HepG2 (cell line): ENCODE data around the gene PUM1. TPM values are rescaled to one million over a fixed set of nuclear protein-coding genes. Genes with fewer than 3 reads are reported as not detected.

Experiments
- ATAC-seq: fragments of 200-7000 bp; cut with Tn5 transposase; 3 replicates; pipeline ENCODE4 v1.9.1; 2020; ENCODE audit warnings: mild to moderate bottlenecking, moderate library complexity
- BruUV-seq: library from RNA; stranded (reverse); fragments of 400-500 nt; replicated peaks from 2 replicates; lab custom pipeline; 2021; lab: Mats Ljungman, UMichigan
- CTCF ChIA-PET: fragments of 300-600 bp; formaldehyde crosslinking; extraction: SDS; loops from one replicate; lab custom pipeline; 2021; ENCODE audit warnings: low total read pairs, inconsistent platforms, low intra/inter-chr PET ratio; lab: Yijun Ruan, JAX
- POLR2A ChIA-PET: fragments of 350-600 bp; sonication (Branson Sonifier 250); formaldehyde crosslinking; loops from one replicate; lab custom pipeline; 2020; ENCODE audit warnings: antibody characterized with exemption, inconsistent platforms; lab: Yijun Ruan, JAX
- DNase-seq: peaks from one replicate; pipeline ENCODE4 v3.0.0-alpha.2; 2015; ENCODE audit warnings: low spot score
- FAIRE-seq: peaks from 3 replicates; lab custom pipeline; 2011; peaks lifted over from hg19 to GRCh38; lab: Jason Lieb, UNC
- H2AFZ ChIP-seq: one replicate; pipeline ENCODE4 v1.6.1; 2011; ENCODE audit warnings: low read length, inconsistent platforms
- H3K27ac ChIP-seq: fragments of 300-600 bp; 3 replicates; pipeline ENCODE4 v1.8.0; 2011; ENCODE audit warnings: mixed run types, mild to moderate bottlenecking, mixed read lengths, low read length, inconsistent platforms; ENCODE audit not compliant: insufficient read depth; ENCODE audit errors: extremely low read length
- H3K27me3 ChIP-seq, 2 experiments: fragments of 200-600 bp in 1 of 2; 2 replicates in 1 of 2; 3 replicates in 1 of 2; pipeline versions ENCODE4 v1.6.0 to v1.8.0; 2011; ENCODE audit warnings: low read length in 2 of 2, mild to moderate bottlenecking in 2 of 2, moderate library complexity in 2 of 2, inconsistent platforms in 1 of 2; ENCODE audit not compliant: insufficient read depth in 2 of 2, control insufficient read depth in 1 of 2
- H3K36me3 ChIP-seq, 2 experiments: fragments of 200-600 bp in 1 of 2; replicated peaks in 1 of 2; 2 replicates in 1 of 2; 3 replicates in 1 of 2; pipeline versions ENCODE4 v1.5.1 to v1.8.0; 2011; ENCODE audit warnings: low read length in 2 of 2, inconsistent platforms in 1 of 2; ENCODE audit not compliant: insufficient read depth in 2 of 2, control insufficient read depth in 1 of 2
- H3K4me1 ChIP-seq: 2 replicates; pipeline ENCODE4 v1.5.1; 2012; ENCODE audit warnings: low read length, inconsistent platforms; ENCODE audit not compliant: insufficient read depth
- H3K4me2 ChIP-seq: 2 replicates; pipeline ENCODE4 v1.6.0; 2011; ENCODE audit warnings: low read depth, low read length, inconsistent platforms
- H3K4me3 ChIP-seq, 3 experiments: fragments of 200-600 bp in 1 of 3; sonication (generic), shearing (Covaris generic) in 1 of 3; replicated peaks in 1 of 3; 2 replicates each; pipeline ENCODE4 v1.5.1; 2011 to 2016; ENCODE audit warnings: low read length in 3 of 3, inconsistent platforms in 2 of 3, low read depth in 2 of 3, mild to moderate bottlenecking in 2 of 3, control low read depth in 1 of 3, mixed read lengths in 1 of 3; ENCODE audit not compliant: insufficient read depth in 1 of 3
- H3K79me2 ChIP-seq: one replicate; pipeline ENCODE4 v1.6.1; 2011; ENCODE audit warnings: low read length, inconsistent platforms; ENCODE audit not compliant: insufficient read depth
- H3K9ac ChIP-seq: 2 replicates; pipeline ENCODE4 v1.6.0; 2011; ENCODE audit warnings: mild to moderate bottlenecking, low read depth, low read length, inconsistent platforms; ENCODE audit not compliant: insufficient read depth
- H3K9me3 ChIP-seq: 2 replicates; pipeline ENCODE4 v1.5.1; 2012; ENCODE audit warnings: mild to moderate bottlenecking, low read length
- H4K20me1 ChIP-seq: 2 replicates; pipeline ENCODE4 v1.6.0; 2011; ENCODE audit warnings: inconsistent platforms, mild to moderate bottlenecking, low read length, moderate library complexity; ENCODE audit not compliant: insufficient read depth
- CEBPB ChIP-seq: IDR thresholded peaks from 2 replicates; pipeline ENCODE4 v1.6.1; 2011; ENCODE audit warnings: low read depth, low read length, improper control_type of control experiment, borderline replicate concordance
- FOXC1 ChIP-seq: sonication (generic); formaldehyde crosslinking; IDR thresholded peaks from 2 replicates; pipeline ENCODE4 v1.8.0; 2022; ENCODE audit warnings: mild to moderate bottlenecking, missing genetic modification reagents, borderline replicate concordance
- HMGA1 ChIP-seq: sonication (generic); formaldehyde crosslinking; conservative IDR thresholded peaks from 2 replicates; pipeline ENCODE4 v1.4.0; 2020; ENCODE audit warnings: missing genetic modification reagents
- MYNN ChIP-seq: sonication (generic); formaldehyde crosslinking; IDR thresholded peaks from 2 replicates; pipeline ENCODE4 v1.4.0; 2020; ENCODE audit warnings: mild to moderate bottlenecking, low read depth, missing genetic modification reagents
- NFRKB ChIP-seq: fragments of 450-650 bp; IDR thresholded peaks from 2 replicates; pipeline ENCODE4 v1.6.1; 2017
- PHF21A ChIP-seq: sonication (generic); formaldehyde crosslinking; IDR thresholded peaks from 2 replicates; pipeline ENCODE4 v1.5.0; 2020; ENCODE audit warnings: mild to moderate bottlenecking, missing genetic modification reagents
- POGK ChIP-seq: sonication (generic); formaldehyde crosslinking; conservative IDR thresholded peaks from 2 replicates; pipeline ENCODE4 v1.8.0; 2022; ENCODE audit warnings: mild to moderate bottlenecking, moderate library complexity, missing genetic modification reagents
- SIX4 ChIP-seq: sonication (generic); formaldehyde crosslinking; IDR thresholded peaks from 2 replicates; pipeline ENCODE4 v1.4.0; 2020; ENCODE audit warnings: missing genetic modification reagents
- TARDBP ChIP-seq: sonication (generic); formaldehyde crosslinking; IDR thresholded peaks from 2 replicates; pipeline ENCODE4 v1.8.0; 2022; ENCODE audit warnings: mild to moderate bottlenecking, missing genetic modification reagents
- TMF1 ChIP-seq: sonication (generic); formaldehyde crosslinking; IDR thresholded peaks from 2 replicates; pipeline ENCODE4 v1.8.1; 2022; ENCODE audit warnings: low read depth, missing genetic modification reagents
- ZNF121 ChIP-seq: sonication (generic); formaldehyde crosslinking; IDR thresholded peaks from 2 replicates; pipeline ENCODE4 v1.5.0; 2020; ENCODE audit warnings: mild to moderate bottlenecking, missing genetic modification reagents
- ZNF205 ChIP-seq: IDR thresholded peaks from 2 replicates; pipeline ENCODE4 v1.6.1; 2018; ENCODE audit warnings: missing biosample characterization, missing genetic modification reagents
- ZNF44 ChIP-seq: sonication (generic); formaldehyde crosslinking; IDR thresholded peaks from 2 replicates; pipeline ENCODE4 v1.5.1; 2020; ENCODE audit warnings: mild to moderate bottlenecking, missing genetic modification reagents
- ZNF460 ChIP-seq: sonication (generic); formaldehyde crosslinking; IDR thresholded peaks from 2 replicates; pipeline ENCODE4 v1.5.1; 2020; ENCODE audit warnings: missing genetic modification reagents, mild to moderate bottlenecking, borderline replicate concordance
- ZNF550 ChIP-seq: sonication (generic); formaldehyde crosslinking; IDR thresholded peaks from 2 replicates; pipeline ENCODE4 v1.4.0; 2020; ENCODE audit warnings: mild to moderate bottlenecking, missing genetic modification reagents, borderline replicate concordance
- ZNF570 ChIP-seq: sonication (generic); formaldehyde crosslinking; IDR thresholded peaks from 2 replicates; pipeline ENCODE4 v1.4.0; 2020; ENCODE audit warnings: mild to moderate bottlenecking, missing genetic modification reagents, borderline replicate concordance
- ZNF703 ChIP-seq: sonication (generic); formaldehyde crosslinking; IDR thresholded peaks from 2 replicates; pipeline ENCODE4 v1.5.1; 2020; ENCODE audit warnings: missing genetic modification reagents, mild to moderate bottlenecking, moderate library complexity, borderline replicate concordance
- ZNF777 ChIP-seq: sonication (generic); formaldehyde crosslinking; IDR thresholded peaks from 2 replicates; pipeline ENCODE4 v1.4.0; 2020; ENCODE audit warnings: missing genetic modification reagents
- ZNF782 ChIP-seq: sonication (generic); formaldehyde crosslinking; IDR thresholded peaks from 2 replicates; pipeline ENCODE4 v1.4.0; 2020; ENCODE audit warnings: missing genetic modification reagents, mild to moderate bottlenecking, borderline replicate concordance
- WGBS: methylation state at CpG from one replicate; pipeline ENCODE4 v1.1.6; 2017; ENCODE audit warnings: low lambda C conversion rate; 5-methylcytosine and 5-hydroxymethylcytosine counted together
- in situ Hi-C: cut with HindIII; loops from 2 replicates; pipeline ENCODE4 v1.10.0; 2017; ENCODE audit warnings: low pct_unique_long_range_greater_than_20kb; ENCODE audit not compliant: extremely low pct_ligation_motif_present
- intact Hi-C: fragments of 100-400 bp; cut with micrococcal nuclease; formaldehyde crosslinking; loops from one replicate; pipeline ENCODE4 v1.10.0; 2022; ENCODE audit not compliant: unreplicated experiment
- polyA plus RNA-seq, 8 experiments: library from polyadenylated mRNA; depleted of rRNA in 3 of 8; stranded (reverse) in 7 of 8; unstranded in 1 of 8; fragments of >200 nt; fragmentation: Illumina TruSeq in 4 of 8; extraction: Trizol in 4 of 8; gene quantifications; 2 replicates each; pipeline versions ENCODE4 v1.2.1 to v1.2.3, GENCODE V29; 2011 to 2016; ENCODE audit warnings: low read depth in 4 of 8, missing spikeins in 1 of 8, mixed read lengths in 1 of 8; ENCODE audit not compliant: insufficient read depth in 1 of 8
- total RNA-seq, 5 experiments: library from RNA; depleted of rRNA; stranded (reverse); fragments of >200 nt; fragmentation: Illumina TruSeq; extraction: Trizol; gene quantifications; 2 replicates each; pipeline ENCODE4 v1.2.3, GENCODE V29; 2016; ENCODE audit warnings: low read depth in 1 of 5
- TF ChIP-seq, protein P1 (sequence below), 2 experiments: IDR thresholded peaks; 2 replicates each; pipeline ENCODE4 v1.6.1; 2011 to 2012; ENCODE audit warnings: low read length in 2 of 2, borderline replicate concordance in 1 of 2, low read depth in 1 of 2, mild to moderate bottlenecking in 1 of 2, moderate library complexity in 1 of 2

The PUM1 gene
- total and polyA plus RNA-seq, 2 of the 13 experiments (the other 11 are each of a cell fraction or from before 2014, with no cell fraction given) = 64.7 to 91.0 TPM

DNA sequence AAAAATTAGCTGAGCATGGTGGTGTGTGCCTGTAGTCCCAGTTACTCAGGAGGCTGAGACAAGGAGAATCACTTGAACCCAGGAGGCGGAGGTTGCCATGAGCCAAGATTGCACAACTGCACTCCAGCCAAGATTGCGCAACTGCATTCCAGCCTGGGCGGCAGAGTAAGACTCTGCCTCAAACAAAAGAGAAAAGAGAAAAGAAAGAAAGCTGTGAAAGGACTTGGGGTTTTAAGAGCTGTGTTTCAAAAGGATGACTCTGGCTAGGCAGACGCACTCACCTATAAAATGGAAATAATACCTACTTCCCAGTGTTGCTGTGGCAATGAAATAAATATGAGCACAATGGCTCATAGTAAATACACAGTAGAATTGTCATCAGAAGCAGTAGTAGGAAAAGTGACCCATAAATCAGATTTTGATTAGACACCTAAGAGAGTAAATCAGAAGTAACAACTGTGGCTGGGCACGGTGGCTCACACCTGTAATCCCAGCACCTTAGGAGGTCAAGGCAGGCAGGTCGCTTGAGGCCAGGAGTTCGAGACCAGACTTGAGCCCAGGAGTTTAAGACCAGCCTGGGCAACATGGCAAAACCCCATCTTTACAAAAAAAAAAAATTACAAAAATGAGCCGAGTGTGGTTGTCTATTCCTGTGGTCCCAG lies 45.9 kb upstream of the PUM1 start (continued):
- TF ChIP-seq ZNF777 (CRISPR knock-in tag) = no peak
- peak; percentile 56; the same call in 1 of the 2 replicates for TF ChIP-seq TARDBP (CRISPR knock-in tag)
- no peak for TF ChIP-seq SIX4 (CRISPR knock-in tag)
- peak; percentile 47; the same call in 1 of the 2 replicates for TF ChIP-seq ZNF121 (CRISPR knock-in tag)
- TF ChIP-seq ZNF570 (CRISPR knock-in tag) = no peak
- TF ChIP-seq ZNF460 (CRISPR knock-in tag) = peak; percentile 71; the same call in 1 of the 2 replicates
- peak; percentile 86 for TF ChIP-seq CEBPB
- TF ChIP-seq TMF1 = no peak
- no peak for TF ChIP-seq ZNF205
- 0 out of 2 replicates have a peak, but pooled peaks have one; percentile 21 for TF ChIP-seq POGK (CRISPR knock-in tag)
- no peak for TF ChIP-seq ZNF703
- no peak for TF ChIP-seq HMGA1

DNA sequence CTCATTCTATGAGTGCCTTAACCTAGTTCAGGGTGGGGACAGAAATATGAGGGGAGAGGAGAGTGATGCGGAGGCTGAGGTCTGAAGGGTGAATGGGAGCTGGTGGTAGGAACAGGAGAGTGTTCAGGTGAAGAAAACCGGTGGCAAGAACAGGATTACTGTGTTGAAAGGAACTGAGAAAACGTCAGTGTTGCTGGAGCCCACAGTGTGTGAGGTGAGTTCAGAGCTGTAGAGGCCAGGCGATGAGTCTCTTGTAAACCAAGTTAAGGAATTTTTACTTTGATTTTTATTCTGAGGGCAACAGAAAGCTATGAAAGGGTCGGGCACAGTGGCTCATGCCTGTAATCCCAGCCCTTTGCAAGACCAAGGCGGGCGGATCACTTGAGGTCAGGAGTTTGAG lies 45.3 kb upstream of the PUM1 start:
- FAIRE-seq = no peak
- ChIA-PET CTCF (no interaction called here), POLR2A (interaction anchor here (1.2 kb wide), 1 partner anchor 8 kb away, joined by 3 read pairs; no protein-coding TSS in a partner anchor)
- Histone ChIP-seq H3K4me3 (no peak overlapping the region), H3K36me3 (no peaks in the 10 kb centered on the region), H2AFZ (no peak overlapping the region), H3K4me1 (peaks cover 15% of the 10 kb centered on the region), H4K20me1 (no peaks in the 10 kb centered on the region), H3K9ac (no peak overlapping the region), H3K4me2 (no peak overlapping the region), H3K27ac (no peak overlapping the region), H3K27me3 (no peaks in the 10 kb centered on the region; a peak in 1 of 5 replicates), H3K9me3 (no peaks in the 10 kb centered on the region), H3K79me2 (no peaks in the 10 kb centered on the region)
- intact Hi-C loops = no loop called here
- in situ Hi-C loops = no loop called here
- no TSS peak for BruUV-seq
- 62% methylated on average over 7 of the region's 7 CpGs for WGBS
- no peak for ATAC-seq
- DNase-seq = no peak
- TF ChIP-seq ZNF550 (CRISPR knock-in tag) (no peak), MYNN (no peak), ZNF44 (no peak), NFRKB (no peak), ZNF782 (CRISPR knock-in tag) (no peak), FOXC1 (CRISPR knock-in tag) (no peak), PHF21A (no peak)
- TF ChIP-seq, protein P1, sequence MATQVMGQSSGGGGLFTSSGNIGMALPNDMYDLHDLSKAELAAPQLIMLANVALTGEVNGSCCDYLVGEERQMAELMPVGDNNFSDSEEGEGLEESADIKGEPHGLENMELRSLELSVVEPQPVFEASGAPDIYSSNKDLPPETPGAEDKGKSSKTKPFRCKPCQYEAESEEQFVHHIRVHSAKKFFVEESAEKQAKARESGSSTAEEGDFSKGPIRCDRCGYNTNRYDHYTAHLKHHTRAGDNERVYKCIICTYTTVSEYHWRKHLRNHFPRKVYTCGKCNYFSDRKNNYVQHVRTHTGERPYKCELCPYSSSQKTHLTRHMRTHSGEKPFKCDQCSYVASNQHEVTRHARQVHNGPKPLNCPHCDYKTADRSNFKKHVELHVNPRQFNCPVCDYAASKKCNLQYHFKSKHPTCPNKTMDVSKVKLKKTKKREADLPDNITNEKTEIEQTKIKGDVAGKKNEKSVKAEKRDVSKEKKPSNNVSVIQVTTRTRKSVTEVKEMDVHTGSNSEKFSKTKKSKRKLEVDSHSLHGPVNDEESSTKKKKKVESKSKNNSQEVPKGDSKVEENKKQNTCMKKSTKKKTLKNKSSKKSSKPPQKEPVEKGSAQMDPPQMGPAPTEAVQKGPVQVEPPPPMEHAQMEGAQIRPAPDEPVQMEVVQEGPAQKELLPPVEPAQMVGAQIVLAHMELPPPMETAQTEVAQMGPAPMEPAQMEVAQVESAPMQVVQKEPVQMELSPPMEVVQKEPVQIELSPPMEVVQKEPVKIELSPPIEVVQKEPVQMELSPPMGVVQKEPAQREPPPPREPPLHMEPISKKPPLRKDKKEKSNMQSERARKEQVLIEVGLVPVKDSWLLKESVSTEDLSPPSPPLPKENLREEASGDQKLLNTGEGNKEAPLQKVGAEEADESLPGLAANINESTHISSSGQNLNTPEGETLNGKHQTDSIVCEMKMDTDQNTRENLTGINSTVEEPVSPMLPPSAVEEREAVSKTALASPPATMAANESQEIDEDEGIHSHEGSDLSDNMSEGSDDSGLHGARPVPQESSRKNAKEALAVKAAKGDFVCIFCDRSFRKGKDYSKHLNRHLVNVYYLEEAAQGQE (IDR thresholded peaks at IDR 0.05; ENCODE audit: borderline replicate concordance in 1 of 2, low read depth in 1 of 2, low read length in 2 of 2) = no peak
